Activated CD8-positive, alpha-beta memory T cell treated with anti-CD3 and anti-CD28 coated beads for 24 hours (primary cell): Measurements from ENCODE around the gene PCP4L1.

Experiments
- DNase-seq: peaks from one replicate; pipeline ENCODE4 v3.0.0-alpha.2; 2020

PCP4L1 gene

GRCh38 chr1:161324020-161324419 is 65.5 kb downstream of the PCP4L1 start:
- DNase-seq = no peak

GRCh38 chr1:161330346-161330745 is 71.8 kb downstream of the PCP4L1 start:
- DNase-seq = no peak

- DNase-seq = no peak
Observed at GRCh38 chr1:161333166-161333565, 74.6 kb downstream of the PCP4L1 start.
